HTERT RPE-1 (cell line): ENCODE data around the gene NANOS3.

Experiments used
- in situ Hi-C: fragments of 300-500 bp; cut with MboI; formaldehyde crosslinking; loops from 4 replicates; pipeline ENCODE4 v1.14.3; 2020; ENCODE audit warnings: low sequenced_read_pairs

Gene NANOS3

GRCh38 chr19:13876834-13877233 is at the start of gene NANOS3:
Gene NANOS3, plus strand, starts transcription at chr19:13877134. Its CDS starts 115 bp downstream, at chr19:13877249.
- in situ Hi-C loops, result no loop called here

DNA sequence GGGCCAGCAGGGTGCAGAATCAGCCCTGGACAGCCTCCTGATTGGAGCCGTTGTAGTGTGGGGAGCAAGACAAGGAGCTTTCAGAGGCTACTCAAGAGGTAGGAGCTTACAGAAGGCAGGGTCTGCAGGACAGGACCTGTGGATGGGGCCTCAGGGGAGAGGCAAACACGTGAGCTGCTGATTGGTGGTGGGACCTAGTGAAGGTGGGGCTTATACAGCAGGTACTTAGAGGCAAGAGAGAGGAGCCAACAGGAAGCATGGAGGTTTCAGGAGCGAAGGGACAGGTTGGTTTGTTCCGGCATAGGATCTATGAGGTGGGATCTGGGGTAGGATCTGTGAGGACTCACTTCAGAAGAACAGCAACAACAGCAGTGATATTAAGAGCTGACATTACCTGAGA is 49.3 kb upstream of the NANOS3 start:
- in situ Hi-C loops, result no loop called here

GRCh38 chr19:13830114-13830740 is 46.7 kb upstream of the NANOS3 start:
- in situ Hi-C loops, result no loop called here

DNA sequence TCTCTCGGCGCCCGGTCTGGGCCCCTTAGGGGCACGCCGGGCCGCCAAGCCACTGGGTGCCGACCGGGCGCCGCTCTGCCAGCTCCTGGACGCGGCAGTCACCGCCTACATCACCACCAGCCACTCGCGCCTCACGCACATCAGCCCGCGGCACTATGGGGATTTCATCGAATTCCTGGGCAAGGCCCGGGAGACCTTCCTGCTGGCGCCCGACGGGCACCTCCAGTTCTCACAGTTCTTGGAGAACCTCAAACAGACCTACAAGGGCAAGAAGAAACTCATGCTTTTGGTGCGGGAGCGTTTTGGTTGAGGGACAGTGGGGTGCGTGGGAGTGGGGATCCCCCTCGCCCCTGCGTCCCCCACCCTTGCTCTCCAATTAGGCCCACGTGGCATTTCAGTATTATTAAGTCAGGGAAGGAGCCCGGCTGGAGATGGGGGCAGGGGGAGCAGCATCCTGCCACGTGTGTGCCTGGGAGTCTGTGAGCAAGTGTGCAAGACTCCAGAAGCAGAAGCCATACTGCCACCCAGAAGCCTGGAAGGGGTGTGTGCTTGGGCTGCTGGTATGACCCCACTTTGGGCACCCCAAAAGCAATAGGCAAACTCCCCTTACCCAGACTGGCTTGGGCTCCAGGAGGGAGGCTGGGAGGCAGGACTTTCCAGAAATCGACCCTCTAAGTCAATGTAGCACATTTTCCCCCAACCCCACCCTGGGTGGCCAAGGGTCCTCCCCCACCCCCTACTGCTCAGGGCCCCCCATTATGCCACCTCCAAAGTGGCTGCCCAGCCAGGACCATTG is 46.0 kb upstream of the NANOS3 start:
- in situ Hi-C loops, result no loop called here

DNA sequence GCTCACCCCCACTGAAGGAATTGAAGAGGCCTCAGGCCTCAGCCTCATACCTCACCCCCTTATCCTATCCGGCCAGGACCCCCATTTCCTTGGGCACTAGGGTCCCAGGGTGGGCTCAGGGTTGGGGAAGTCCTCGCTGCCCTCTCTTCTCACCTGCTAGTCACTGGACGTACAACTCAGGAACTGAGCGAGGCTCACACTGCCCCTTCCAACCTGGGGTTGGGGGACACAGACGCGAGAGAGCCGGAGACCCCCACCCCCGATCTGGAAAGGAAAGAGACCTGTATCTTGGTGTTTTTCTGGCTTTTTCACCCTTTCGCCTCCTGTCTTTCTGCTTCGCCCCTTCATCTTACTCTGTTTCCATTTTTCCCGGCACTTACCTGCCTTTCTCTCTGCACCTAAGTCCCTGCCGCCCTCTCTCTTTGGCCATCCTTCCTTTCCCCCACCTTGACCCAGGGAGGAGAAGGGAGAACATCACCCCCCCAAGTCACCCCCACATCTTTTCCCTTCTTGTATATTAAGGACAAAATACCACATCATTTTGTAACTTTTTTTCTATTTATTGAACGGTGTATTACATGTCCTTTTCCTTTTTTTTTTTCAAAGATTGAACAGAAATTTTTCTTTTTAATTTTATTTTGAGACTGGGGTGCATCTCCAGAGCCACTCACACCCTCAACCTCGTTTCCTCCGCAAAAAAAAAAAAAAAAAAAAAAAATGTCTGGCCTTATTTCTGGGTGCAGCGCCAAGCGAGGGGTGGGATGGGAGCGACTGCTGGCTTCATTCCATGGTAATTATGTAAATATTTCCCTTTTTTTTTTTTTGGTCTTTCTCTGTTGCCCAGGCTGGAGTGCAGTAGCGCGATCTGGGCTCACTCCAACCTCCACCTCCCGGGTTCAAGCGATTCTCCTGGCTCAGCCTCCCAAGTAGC is 45.1 kb upstream of the NANOS3 start:
- in situ Hi-C loops, result no loop called here

DNA sequence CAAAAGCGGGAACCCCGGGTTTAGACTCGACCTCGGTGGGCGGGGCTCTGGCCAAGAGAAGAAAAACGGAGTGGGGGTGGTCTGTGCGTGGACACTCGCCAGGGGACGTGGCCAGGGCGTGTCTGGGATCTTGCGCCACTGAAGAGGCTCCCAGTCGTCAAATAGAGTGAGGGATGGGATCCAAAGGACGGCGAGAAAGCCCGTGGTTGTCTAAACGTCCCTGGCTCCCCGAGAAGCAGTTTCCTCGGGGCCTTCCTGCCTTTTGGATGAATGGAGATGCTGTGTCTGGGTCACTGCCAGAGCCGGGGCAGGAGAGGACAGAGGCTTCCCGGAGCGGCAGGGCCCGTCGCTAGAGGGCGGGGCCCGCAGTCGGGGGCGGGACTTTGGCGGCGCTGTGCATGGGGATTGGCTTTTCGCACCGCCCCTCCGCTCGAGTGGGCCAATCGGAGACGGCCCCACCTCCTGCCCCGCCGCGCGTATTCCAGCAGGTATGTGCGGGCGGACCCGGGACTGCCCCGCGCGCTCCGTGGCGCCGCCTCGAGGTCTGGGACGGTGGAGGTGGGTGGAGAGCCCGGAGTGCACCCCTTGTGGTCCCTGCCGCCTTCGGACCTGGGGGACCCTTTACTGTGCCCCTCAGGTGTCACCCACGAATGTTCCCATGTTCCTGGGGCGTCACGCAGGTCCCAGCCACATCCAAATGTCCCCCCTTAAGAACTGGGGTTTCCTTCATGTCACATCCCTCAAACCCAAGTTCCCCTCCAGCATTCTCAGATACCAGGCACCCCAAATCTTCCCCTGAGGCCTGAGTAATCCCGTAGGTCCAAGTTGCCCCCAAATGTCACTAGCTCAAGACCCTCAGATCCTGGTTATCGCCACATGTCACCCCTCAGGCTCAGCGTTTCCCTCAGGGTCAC is 43.3 kb upstream of the NANOS3 start:
- in situ Hi-C loops, result no loop called here

DNA sequence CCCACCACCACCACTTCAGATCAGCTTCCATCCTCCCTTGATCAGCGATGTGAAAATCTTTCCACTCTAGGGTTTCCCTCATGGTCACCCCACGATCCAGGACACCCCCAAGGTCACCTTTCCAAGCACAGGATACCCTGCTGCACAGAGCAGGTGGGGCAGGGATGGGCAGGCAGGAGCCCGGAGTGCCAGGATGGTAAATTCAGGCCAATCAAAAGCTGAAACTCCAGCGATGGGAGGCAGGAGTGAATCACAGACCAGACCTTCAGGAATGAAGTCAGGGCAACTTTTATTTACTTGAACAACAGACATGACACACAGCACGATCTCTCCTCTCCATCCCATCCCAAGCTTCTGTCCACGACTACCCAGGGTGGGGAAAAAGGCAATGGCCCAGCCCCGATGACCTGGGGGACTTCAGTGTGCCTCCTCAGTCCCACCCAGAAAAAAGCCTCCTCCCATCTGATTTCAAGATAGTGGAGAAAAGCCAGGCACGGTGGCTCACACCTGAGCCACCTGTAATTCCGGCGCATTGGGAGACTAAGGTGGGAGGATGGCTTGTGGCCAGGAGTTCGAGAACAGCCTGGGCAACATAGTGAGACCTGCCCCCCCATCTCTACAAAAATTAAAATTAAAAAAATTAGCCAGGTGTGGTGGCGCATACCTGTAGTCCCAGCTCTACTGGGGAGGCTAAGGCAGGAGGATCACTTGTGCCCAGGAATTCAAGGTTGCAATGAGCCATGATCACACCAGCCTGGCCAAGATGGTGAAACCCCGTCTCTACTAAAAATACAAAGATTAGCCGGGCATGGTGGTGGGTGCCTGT is 42.5 kb upstream of the NANOS3 start:
- in situ Hi-C loops, result no loop called here

DNA sequence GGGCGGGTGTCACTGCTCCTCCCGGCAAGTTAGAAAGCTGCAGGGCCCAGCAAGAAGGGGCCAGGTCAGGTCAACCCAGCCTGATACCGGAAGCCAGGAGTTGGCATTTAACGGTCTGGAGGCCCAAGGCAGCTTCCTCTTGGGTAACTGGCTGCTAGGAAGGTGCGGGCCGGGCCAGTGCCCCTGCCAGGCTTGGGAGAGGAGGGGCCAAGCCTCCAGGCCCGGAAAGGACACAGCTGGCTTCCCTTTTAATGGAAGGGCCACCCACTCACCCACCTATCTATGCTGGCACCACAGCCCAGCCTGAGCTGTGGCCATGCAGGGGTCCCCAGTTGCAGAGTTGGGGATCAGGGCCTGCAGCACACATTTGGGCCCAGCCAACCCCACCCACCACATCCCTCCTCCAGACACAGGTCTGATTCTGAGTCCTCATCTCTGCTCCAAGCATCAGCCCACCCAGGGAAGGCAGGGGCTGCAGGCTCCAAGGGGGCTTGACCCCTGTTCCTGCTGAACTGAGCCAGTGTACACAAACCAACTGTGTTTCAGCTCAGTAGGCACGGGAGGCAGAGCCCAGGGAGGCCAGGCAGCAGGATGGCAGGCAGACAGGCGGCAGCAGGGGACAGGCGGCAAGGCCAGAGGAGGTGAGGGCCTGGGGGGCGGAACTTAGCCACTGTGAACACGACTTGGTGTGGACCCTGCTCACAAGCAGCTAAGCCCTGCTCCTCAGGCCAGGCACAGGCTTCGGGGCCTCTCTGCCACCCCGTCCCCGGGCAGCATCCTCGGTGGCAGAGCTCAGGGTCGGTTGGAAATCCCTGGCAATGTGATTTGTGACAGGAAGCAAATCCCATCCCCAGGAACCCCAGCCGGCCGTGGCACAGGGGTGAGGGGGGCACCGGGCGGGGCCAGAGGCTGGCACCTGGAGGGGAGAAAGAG is 40.9 kb upstream of the NANOS3 start:
- in situ Hi-C loops, result no loop called here

- in situ Hi-C loops, result no loop called here
Observed at GRCh38 chr19:13838435-13839129, 38.4 kb upstream of the NANOS3 start.

DNA sequence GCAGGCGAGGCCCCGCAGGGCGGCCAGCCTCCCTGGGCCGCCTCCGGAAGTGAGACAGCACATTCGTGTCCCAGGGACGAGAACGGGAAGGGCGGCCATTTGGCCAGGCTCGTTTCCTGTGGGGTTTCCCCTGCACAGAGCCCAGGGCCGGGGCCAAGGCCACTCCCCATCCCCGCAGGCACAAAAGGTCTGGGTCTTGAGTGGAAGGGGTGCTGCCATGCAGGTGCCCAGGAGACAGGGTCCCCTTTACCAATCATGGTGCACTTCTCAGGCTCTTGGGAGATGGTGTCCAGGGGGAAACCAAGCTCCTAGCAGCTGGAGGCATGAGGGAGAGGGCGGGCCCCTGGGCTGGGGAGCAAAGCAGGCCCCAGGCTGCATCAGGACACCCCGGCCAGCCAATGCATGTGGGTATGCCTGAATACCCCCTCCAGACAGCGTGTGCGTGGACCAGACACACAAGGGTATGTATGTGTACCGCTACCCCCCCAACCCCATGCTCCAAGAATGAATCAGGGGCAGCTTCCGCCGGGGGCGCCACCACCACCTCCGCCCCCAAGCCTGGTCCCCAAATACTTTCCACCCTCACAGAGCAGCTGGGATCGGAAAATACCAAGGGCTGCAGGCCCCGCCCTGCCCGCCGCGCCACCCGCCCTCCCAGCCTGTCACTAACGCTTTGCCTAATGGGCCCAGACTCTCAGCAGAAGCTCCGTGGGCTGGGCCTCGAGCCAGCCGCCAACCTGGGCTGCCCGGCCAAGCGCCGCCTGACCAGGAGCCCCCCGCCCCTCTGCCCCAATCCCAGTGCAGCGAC is 37.6 kb upstream of the NANOS3 start:
- in situ Hi-C loops, result no loop called here

- in situ Hi-C loops, result no loop called here
Observed at GRCh38 chr19:13839938-13840304, 37.0 kb upstream of the NANOS3 start.

- in situ Hi-C loops, result no loop called here
Observed at GRCh38 chr19:13840305-13841085, 36.4 kb upstream of the NANOS3 start.

DNA sequence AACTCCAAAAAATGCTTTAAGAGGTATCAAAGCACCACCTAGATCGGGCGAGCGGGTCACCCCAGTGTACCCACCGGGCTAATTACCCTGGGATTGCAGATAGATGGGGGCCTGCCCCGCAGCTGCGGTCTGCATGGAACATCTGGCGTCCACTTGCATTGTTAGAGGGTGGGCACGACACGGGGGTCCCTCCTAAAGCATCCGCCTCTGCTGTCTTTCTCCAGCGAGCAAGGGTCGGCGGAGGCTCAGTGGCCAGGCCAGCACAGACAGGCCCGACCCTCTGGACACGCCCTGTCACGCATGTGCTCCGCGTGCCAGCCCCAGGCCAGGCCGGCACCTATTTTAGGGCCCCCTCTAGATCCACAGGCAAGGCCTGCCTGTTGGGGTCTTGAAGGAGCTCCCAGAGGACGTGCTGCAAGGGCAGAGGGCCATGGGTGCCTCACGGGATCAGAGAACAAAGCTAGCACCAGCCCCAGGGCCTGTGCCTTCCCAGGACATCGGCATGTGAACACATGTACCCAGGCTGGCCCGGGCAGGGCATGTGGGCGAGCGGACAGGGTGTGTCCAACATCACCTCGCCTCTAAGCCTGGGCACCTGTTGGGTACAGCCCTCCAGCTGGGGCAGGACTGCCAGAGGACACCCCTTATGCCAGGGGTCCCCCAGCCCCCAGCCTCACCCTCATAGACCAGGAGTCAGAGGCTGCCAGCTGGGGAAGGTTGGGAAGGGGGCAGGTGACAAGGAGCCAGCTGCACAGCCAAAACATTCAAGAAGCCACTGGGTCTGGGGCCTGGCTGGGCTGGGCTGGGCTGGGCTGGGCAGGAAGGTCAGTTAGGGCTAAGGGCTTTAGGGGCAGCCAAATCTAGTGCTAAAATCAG is 35.6 kb upstream of the NANOS3 start:
- in situ Hi-C loops, result no loop called here

DNA sequence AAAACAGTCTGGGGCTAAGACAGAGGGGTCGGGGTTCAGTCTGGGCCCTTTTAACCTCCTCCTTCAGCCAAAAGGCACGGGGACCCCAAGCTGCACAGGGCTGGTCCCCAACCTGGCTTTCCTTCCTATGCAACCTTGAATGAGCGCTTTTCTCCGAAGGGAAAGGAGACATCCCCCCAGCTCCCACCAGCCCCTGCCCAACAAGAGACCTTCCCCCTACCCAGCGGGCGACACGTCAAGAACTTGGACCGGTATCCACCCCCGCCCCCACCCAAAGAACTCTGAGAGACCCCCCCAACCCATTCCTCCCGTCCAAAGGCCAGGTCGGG is 35.0 kb upstream of the NANOS3 start:
- in situ Hi-C loops, result no loop called here

DNA sequence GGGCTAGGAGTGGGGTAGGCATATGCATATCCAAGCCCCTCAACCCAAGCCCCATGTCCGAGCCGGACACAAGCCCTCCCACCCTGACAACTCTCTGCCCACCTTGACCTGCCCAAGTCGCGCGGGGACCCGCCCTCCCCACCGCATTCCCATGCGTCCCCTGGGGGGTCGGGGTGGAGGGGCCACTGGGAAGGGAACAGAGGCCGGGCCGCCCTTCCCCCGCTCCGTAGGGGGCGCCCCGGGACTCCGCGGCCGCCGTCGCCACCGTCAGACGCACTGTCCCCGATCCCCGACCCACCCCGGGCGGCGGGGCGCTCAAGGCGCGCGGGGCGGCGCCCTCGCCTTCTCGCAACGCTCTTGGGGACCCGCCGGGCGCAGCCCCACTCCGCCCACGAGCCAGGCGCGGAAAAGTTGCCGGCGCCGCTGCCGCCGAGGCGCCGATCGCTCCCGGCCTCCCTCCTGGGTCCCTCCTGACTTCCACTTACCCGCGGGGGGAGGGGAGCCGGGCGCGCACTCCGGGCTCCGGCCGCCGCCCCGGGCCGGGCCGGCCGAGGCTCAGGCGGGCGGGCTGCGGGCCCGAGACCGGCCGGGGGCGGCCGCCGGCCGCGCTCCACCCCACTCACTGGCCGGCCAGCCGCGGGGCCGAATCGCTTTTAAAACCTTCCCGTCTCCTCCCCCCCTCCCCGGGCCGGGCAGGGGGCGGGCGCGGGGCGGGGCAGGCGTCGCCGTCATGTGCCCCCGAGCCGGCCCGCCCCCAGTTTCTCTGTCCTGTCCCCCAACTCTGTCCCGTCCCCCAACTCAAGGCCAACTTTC is 34.4 kb upstream of the NANOS3 start:
- in situ Hi-C loops, result no loop called here
